Neural progenitor cell (in vitro differentiated cells): Measurements from ENCODE around the gene PLGRKT.

Experiments used
- CTCF ChIP-seq: fragments of 200-600 bp; sonication (generic); IDR thresholded peaks from 2 replicates; pipeline ENCODE4 v1.5.1; 2017; ENCODE audit warnings: antibody characterized with exemption, mild to moderate bottlenecking
- EZH2 ChIP-seq: fragments of 200-600 bp; sonication (generic); IDR thresholded peaks from 2 replicates; pipeline ENCODE4 v1.6.1; 2017; ENCODE audit warnings: antibody characterized with exemption, mild to moderate bottlenecking, moderate library complexity
- EZH2phosphoT487 ChIP-seq: fragments of 200-600 bp; sonication (generic); IDR thresholded peaks from 2 replicates; pipeline ENCODE4 v1.6.1; 2017; ENCODE audit warnings: antibody characterized with exemption

DNA sequence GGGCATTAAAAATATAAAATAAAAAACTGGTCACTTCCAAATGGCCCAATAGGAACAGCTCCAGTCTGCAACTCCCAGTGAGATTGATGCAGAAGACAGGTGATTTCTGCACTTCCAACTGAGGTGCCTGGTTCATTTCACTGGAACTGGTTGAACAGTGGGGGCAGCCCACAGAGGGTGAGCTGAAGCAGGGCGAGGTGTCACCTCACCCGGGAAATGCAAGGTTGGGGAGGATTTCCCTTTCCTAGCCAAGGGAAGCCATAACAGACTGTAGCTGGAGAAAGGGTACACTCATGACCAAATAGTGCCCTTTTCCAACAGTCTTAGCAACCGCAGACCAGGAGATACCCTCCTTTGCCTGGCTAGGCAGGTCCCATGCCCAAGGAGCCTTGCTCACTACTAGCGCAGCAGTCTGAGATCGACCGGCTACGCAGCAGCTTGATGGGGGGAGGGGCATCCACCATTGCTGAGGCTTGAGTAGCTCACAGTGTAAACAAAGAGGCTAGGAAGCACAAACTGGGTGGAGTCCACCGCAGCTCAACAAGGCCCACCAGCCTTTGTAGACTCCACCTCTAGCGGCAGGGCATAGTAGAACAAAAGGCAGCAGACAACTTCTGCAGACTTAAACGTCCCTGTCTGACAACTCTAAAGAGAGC, 110.7 kb downstream of the PLGRKT start:
- TF ChIP-seq CTCF (peak; percentile 12), EZH2 (no peak), EZH2phosphoT487 (no peak)
